ENCODE results near the gene GALNT2. TPM values are rescaled to one million over a fixed set of nuclear protein-coding genes. Genes with fewer than 3 reads are reported as not detected.
A peak's percentile ranks its signal among the peaks of the same experiment; 100 is the strongest.

Gene GALNT2
- total RNA-seq, 4 donors from 2014 or later = 47.9 to 78.6 (median 60.0) TPM

DNA sequence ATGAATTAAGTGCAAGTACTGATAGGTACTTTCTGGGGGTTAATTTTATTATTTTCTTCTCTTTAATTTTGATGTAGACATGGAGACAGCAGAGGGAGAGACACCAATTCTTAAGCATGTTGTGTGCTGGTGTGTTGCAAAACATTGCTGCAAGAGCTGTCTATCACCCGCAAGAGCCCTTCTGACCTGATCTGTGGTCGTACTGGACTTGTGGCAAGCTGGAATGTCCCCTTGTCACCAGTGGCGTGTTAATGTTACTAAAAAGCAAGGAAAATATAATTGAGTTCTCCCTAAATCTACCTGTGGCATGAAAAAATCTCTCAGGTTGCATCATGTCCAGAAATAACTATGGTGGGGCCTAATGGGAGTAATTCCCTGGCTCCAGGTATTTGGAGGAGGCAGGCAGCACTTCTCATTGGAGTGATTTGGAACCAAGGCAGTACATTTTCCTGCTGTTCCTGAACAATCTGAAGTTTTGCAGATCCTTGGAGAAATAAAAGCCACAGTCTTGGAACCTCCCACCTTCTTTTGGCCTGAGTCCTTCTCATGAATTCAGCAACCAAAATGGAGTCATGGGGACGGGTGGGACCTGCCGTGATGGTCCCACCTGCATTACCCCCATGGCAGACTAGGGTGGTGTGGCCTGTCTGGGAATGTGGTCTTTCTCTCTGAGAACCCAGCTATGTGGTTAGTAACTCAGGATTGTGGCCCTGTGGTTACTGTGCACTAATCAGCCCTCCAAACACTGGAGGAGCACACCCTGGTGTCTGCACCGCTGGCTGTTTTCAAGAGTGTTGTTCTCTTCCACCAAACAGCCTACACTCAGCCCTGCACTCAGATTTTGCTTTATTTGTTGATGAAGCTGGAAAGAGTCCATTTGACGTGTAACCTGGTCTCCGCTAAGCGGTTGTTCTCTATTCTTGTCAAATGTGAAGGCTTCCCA lies 57.4 kb downstream of the GALNT2 start:
- H3K4me1 ChIP-seq = peaks cover 0 to 81% (median 27%) of the 10 kb centered on the region in 4 donors
- H3K36me3 ChIP-seq = no peaks in the 10 kb centered on the region
- no peak for DNase-seq (ENCODE audit: low spot score in 2 of 2)
- WGBS, 2 donors = 72 to 76% methylated on average over 9 of the region's 9 CpGs
- peak overlapping the region in 3 of 4 donors; percentile 62 to 71 (median 62) for H3K27ac ChIP-seq
- H3K9me3 ChIP-seq = no peaks in the 10 kb centered on the region
- H3K27me3 ChIP-seq = no peaks in the 10 kb centered on the region
- H3K4me3 ChIP-seq = no peak overlapping the region
- TF ChIP-seq, protein P1, sequence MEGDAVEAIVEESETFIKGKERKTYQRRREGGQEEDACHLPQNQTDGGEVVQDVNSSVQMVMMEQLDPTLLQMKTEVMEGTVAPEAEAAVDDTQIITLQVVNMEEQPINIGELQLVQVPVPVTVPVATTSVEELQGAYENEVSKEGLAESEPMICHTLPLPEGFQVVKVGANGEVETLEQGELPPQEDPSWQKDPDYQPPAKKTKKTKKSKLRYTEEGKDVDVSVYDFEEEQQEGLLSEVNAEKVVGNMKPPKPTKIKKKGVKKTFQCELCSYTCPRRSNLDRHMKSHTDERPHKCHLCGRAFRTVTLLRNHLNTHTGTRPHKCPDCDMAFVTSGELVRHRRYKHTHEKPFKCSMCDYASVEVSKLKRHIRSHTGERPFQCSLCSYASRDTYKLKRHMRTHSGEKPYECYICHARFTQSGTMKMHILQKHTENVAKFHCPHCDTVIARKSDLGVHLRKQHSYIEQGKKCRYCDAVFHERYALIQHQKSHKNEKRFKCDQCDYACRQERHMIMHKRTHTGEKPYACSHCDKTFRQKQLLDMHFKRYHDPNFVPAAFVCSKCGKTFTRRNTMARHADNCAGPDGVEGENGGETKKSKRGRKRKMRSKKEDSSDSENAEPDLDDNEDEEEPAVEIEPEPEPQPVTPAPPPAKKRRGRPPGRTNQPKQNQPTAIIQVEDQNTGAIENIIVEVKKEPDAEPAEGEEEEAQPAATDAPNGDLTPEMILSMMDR (IDR thresholded peaks at IDR 0.05) = no peak
- TF ChIP-seq EP300 (IDR thresholded peaks at IDR 0.05) = no peak
- no peak for TF ChIP-seq POLR2A (IDR thresholded peaks at IDR 0.05)

DNA sequence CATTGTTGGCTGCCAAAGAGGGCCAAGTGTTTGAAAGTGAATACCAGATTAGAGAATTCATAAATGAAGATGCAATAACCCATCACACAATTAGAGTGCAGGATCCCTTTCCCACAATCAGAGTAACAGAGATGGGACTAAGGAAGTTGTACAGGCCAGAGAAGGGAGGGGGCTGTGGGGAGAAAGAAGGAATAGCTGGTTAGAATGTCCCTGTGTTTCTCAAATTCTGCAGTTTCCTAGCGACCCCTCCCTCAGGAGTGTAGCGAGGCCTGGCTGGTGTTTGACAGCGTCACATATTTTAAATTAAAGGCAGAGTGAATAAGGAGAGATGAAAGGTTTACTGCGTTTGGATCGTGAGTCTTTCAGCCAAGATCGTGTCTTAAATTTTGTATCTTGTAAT lies 58.1 kb downstream of the GALNT2 start:
- TF ChIP-seq EP300 (IDR thresholded peaks at IDR 0.05) (no peak), POLR2A (IDR thresholded peaks at IDR 0.05) (no peak)
- TF ChIP-seq, protein P1 (IDR thresholded peaks at IDR 0.05) = no peak
- Histone ChIP-seq H3K27me3 (no peaks in the 10 kb centered on the region), H3K36me3 (no peaks in the 10 kb centered on the region), H3K4me3 (no peak overlapping the region), H3K4me1 (peaks cover 0 to 88% (median 28%) of the 10 kb centered on the region in 4 donors), H3K27ac (peak overlapping the region in 3 of 4 donors; percentile 20 to 71 (median 62)), H3K9me3 (no peaks in the 10 kb centered on the region)
- DNase-seq (ENCODE audit: low spot score in 2 of 2) = no peak
- WGBS, 2 donors = 75 to 79% methylated on average over 6 of the region's 6 CpGs

DNA sequence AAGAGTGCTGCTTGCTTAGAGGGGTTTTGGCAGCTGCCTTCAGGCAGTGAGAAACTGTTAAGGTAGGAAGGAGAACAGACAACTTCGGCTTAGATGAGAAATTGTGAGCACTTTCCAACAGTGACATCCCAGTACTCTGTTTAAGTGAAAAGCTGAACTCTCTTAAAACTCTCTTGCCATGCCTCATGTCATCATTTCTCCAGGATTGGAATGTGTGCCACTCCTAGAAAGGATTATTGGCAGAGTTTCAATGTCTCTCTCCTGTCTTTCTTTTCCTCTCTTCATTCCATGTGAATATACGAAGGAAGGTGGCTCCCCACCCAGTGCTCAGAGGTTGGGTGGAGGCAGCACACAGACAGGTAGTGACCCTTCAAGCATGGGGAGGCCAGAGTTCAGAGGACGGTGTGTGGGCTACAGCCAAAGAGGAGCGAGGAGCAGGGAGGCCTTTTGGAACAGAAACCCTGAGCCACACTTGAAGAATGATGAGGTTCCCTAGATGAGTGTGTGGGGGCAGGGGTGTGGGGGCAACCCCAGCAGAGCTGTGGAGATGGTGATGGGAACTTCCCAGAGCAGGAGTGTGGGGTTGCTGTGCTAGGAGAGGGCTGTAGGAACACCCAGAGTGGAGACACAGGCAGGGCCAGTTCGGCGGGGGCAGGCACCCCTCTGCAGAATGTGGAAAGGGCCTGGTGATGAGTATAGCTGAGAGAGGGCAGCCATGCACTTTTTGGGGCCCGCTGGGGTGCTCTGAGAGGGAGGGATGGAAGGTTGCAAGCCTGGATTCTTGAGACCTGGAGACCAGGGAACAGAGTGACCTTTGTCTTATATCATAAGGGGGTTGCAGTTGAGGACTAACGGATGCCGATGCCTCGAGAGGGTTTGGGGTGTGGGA lies 58.8 kb downstream of the GALNT2 start:
- Histone ChIP-seq H3K4me1 (peaks cover 0 to 88% (median 28%) of the 10 kb centered on the region in 4 donors), H3K27ac (peak overlapping the region; percentile 20 to 71 (median 41)), H3K27me3 (no peaks in the 10 kb centered on the region), H3K36me3 (no peaks in the 10 kb centered on the region), H3K9me3 (no peaks in the 10 kb centered on the region), H3K4me3 (no peak overlapping the region)
- DNase-seq (ENCODE audit: low spot score in 2 of 2) = no peak
- WGBS, 2 donors = 53 to 54% methylated on average over 10 of the region's 10 CpGs
- TF ChIP-seq EP300 (IDR thresholded peaks at IDR 0.05) (no peak), POLR2A (IDR thresholded peaks at IDR 0.05) (no peak)
- TF ChIP-seq, protein P1 (IDR thresholded peaks at IDR 0.05) = no peak

DNA sequence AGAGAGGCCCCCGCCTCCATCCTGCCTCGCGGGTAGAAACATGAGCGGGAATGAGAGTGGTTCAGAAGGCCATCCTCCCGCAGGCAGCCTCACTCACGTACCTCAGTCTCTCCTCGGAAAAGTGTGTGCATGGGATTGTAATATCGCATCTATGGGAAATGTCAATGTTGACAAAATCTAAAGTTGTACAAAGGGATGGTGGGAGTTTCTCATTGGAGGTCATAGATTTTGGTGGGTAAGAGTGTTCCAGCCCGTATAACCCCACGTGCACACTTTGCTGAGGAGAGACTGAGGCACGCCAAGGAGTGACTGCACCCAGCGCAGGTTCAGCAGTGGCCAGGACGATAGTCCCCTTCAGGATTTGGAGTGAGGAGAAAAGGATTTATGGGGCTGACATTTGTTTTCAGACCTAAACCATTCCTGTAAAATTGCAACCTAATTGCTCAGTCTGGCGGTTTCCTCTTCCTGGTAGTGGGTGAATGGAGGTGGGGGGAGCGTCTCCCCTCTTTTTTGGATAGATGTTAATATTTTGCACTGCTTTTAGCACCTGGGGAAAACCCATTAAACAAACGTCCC lies 59.6 kb downstream of the GALNT2 start:
- peak overlapping the region in 3 of 4 donors; percentile 8 to 71 (median 62) for H3K27ac ChIP-seq
- H3K4me1 ChIP-seq = peaks cover 0 to 82% (median 28%) of the 10 kb centered on the region in 4 donors
- WGBS, 2 donors = 70 to 76% methylated on average over 16 of the region's 16 CpGs
- TF ChIP-seq, protein P1 (IDR thresholded peaks at IDR 0.05) = no peak
- no peaks in the 10 kb centered on the region for H3K36me3 ChIP-seq
- H3K9me3 ChIP-seq = no peaks in the 10 kb centered on the region
- no peak for DNase-seq (ENCODE audit: low spot score in 2 of 2)
- no peak overlapping the region for H3K4me3 ChIP-seq
- no peaks in the 10 kb centered on the region for H3K27me3 ChIP-seq

Data from tibial nerve (tissue), 4 donors.